HepG2 (cell line): ENCODE measurements around the gene KCNMB4. TPM values are rescaled to one million over a fixed set of nuclear protein-coding genes. Genes with fewer than 3 reads are reported as not detected.
A peak's percentile ranks its signal among the peaks of the same experiment; 100 is the strongest.

Experiments
- ATAC-seq: fragments of 200-7000 bp; cut with Tn5 transposase; 3 replicates; pipeline ENCODE4 v1.9.1; 2020; ENCODE audit warnings: mild to moderate bottlenecking, moderate library complexity
- BruUV-seq: library from RNA; stranded (reverse); fragments of 400-500 nt; replicated peaks from 2 replicates; lab custom pipeline; 2021; lab: Mats Ljungman, UMichigan
- CTCF ChIA-PET: fragments of 300-600 bp; formaldehyde crosslinking; extraction: SDS; loops from one replicate; lab custom pipeline; 2021; ENCODE audit warnings: low total read pairs, inconsistent platforms, low intra/inter-chr PET ratio; lab: Yijun Ruan, JAX
- POLR2A ChIA-PET: fragments of 350-600 bp; sonication (Branson Sonifier 250); formaldehyde crosslinking; loops from one replicate; lab custom pipeline; 2020; ENCODE audit warnings: antibody characterized with exemption, inconsistent platforms; lab: Yijun Ruan, JAX
- DNase-seq: peaks from one replicate; pipeline ENCODE4 v3.0.0-alpha.2; 2015; ENCODE audit warnings: low spot score
- FAIRE-seq: peaks from 3 replicates; lab custom pipeline; 2011; peaks lifted over from hg19 to GRCh38; lab: Jason Lieb, UNC
- H2AFZ ChIP-seq: one replicate; pipeline ENCODE4 v1.6.1; 2011; ENCODE audit warnings: low read length, inconsistent platforms
- H3K27ac ChIP-seq: fragments of 300-600 bp; 3 replicates; pipeline ENCODE4 v1.8.0; 2011; ENCODE audit warnings: mixed run types, mild to moderate bottlenecking, mixed read lengths, low read length, inconsistent platforms; ENCODE audit not compliant: insufficient read depth; ENCODE audit errors: extremely low read length
- H3K27me3 ChIP-seq, 2 experiments: fragments of 200-600 bp in 1 of 2; 2 replicates in 1 of 2; 3 replicates in 1 of 2; pipeline versions ENCODE4 v1.6.0 to v1.8.0; 2011; ENCODE audit warnings: low read length in 2 of 2, mild to moderate bottlenecking in 2 of 2, moderate library complexity in 2 of 2, inconsistent platforms in 1 of 2; ENCODE audit not compliant: insufficient read depth in 2 of 2, control insufficient read depth in 1 of 2
- H3K36me3 ChIP-seq, 2 experiments: fragments of 200-600 bp in 1 of 2; replicated peaks in 1 of 2; 2 replicates in 1 of 2; 3 replicates in 1 of 2; pipeline versions ENCODE4 v1.5.1 to v1.8.0; 2011; ENCODE audit warnings: low read length in 2 of 2, inconsistent platforms in 1 of 2; ENCODE audit not compliant: insufficient read depth in 2 of 2, control insufficient read depth in 1 of 2
- H3K4me1 ChIP-seq: 2 replicates; pipeline ENCODE4 v1.5.1; 2012; ENCODE audit warnings: low read length, inconsistent platforms; ENCODE audit not compliant: insufficient read depth
- H3K4me2 ChIP-seq: 2 replicates; pipeline ENCODE4 v1.6.0; 2011; ENCODE audit warnings: low read depth, low read length, inconsistent platforms
- H3K4me3 ChIP-seq, 3 experiments: fragments of 200-600 bp in 1 of 3; sonication (generic), shearing (Covaris generic) in 1 of 3; replicated peaks in 1 of 3; 2 replicates each; pipeline ENCODE4 v1.5.1; 2011 to 2016; ENCODE audit warnings: low read length in 3 of 3, inconsistent platforms in 2 of 3, low read depth in 2 of 3, mild to moderate bottlenecking in 2 of 3, control low read depth in 1 of 3, mixed read lengths in 1 of 3; ENCODE audit not compliant: insufficient read depth in 1 of 3
- H3K79me2 ChIP-seq: one replicate; pipeline ENCODE4 v1.6.1; 2011; ENCODE audit warnings: low read length, inconsistent platforms; ENCODE audit not compliant: insufficient read depth
- H3K9ac ChIP-seq: 2 replicates; pipeline ENCODE4 v1.6.0; 2011; ENCODE audit warnings: mild to moderate bottlenecking, low read depth, low read length, inconsistent platforms; ENCODE audit not compliant: insufficient read depth
- H3K9me3 ChIP-seq: 2 replicates; pipeline ENCODE4 v1.5.1; 2012; ENCODE audit warnings: mild to moderate bottlenecking, low read length
- H4K20me1 ChIP-seq: 2 replicates; pipeline ENCODE4 v1.6.0; 2011; ENCODE audit warnings: inconsistent platforms, mild to moderate bottlenecking, low read length, moderate library complexity; ENCODE audit not compliant: insufficient read depth
- AKNA ChIP-seq: sonication (generic); formaldehyde crosslinking; IDR thresholded peaks from 2 replicates; pipeline ENCODE4 v1.4.0; 2020; ENCODE audit warnings: missing genetic modification reagents, borderline replicate concordance
- HNF4A ChIP-seq: sonication (generic); formaldehyde crosslinking; IDR thresholded peaks from 2 replicates; pipeline ENCODE4 v1.4.0; 2020; ENCODE audit warnings: missing genetic modification reagents
- KLF11 ChIP-seq: IDR thresholded peaks from 2 replicates; pipeline ENCODE4 v1.6.1; 2016; ENCODE audit warnings: missing compliant biosample characterization
- MATR3 ChIP-seq: sonication (generic); formaldehyde crosslinking; IDR thresholded peaks from 2 replicates; pipeline ENCODE4 v1.4.0; 2020; ENCODE audit warnings: missing genetic modification reagents
- MYPOP ChIP-seq: sonication (generic); formaldehyde crosslinking; IDR thresholded peaks from 2 replicates; pipeline ENCODE4 v1.8.1; 2023; ENCODE audit warnings: mild to moderate bottlenecking, moderate library complexity, missing genetic modification reagents
- REL ChIP-seq: sonication (generic); formaldehyde crosslinking; conservative IDR thresholded peaks from 2 replicates; pipeline ENCODE4 v1.8.0; 2022; ENCODE audit warnings: mild to moderate bottlenecking, missing genetic modification reagents, moderate library complexity
- TMF1 ChIP-seq: sonication (generic); formaldehyde crosslinking; IDR thresholded peaks from 2 replicates; pipeline ENCODE4 v1.8.1; 2022; ENCODE audit warnings: low read depth, missing genetic modification reagents
- U2AF1 ChIP-seq: fragments of 200-400 bp; formaldehyde crosslinking; optimal IDR thresholded peaks from 2 replicates; pipeline ENCODE3; 2017; ENCODE audit warnings: mild to moderate bottlenecking, low read depth, low read length
- ZFP90 ChIP-seq: sonication (generic); formaldehyde crosslinking; IDR thresholded peaks from 2 replicates; pipeline ENCODE4 v1.8.0; 2022; ENCODE audit warnings: missing genetic modification reagents, mild to moderate bottlenecking, inconsistent platforms, borderline replicate concordance
- ZGPAT ChIP-seq: IDR thresholded peaks from 2 replicates; pipeline ENCODE4 v1.6.1; 2016; ENCODE audit warnings: mild to moderate bottlenecking
- ZNF326 ChIP-seq: sonication (generic); formaldehyde crosslinking; IDR thresholded peaks from 2 replicates; pipeline ENCODE4 v1.4.0; 2020; ENCODE audit warnings: missing genetic modification reagents, borderline replicate concordance
- ZNF563 ChIP-seq: sonication (generic); formaldehyde crosslinking; IDR thresholded peaks from 2 replicates; pipeline ENCODE4 v1.8.0; 2022; ENCODE audit warnings: mild to moderate bottlenecking, moderate library complexity, missing genetic modification reagents
- ZSCAN30 ChIP-seq: sonication (generic); formaldehyde crosslinking; IDR thresholded peaks from 2 replicates; pipeline ENCODE4 v1.5.0; 2020; ENCODE audit warnings: mild to moderate bottlenecking, missing genetic modification reagents
- WGBS: methylation state at CpG from one replicate; pipeline ENCODE4 v1.1.6; 2017; ENCODE audit warnings: low lambda C conversion rate; 5-methylcytosine and 5-hydroxymethylcytosine counted together
- in situ Hi-C: cut with HindIII; loops from 2 replicates; pipeline ENCODE4 v1.10.0; 2017; ENCODE audit warnings: low pct_unique_long_range_greater_than_20kb; ENCODE audit not compliant: extremely low pct_ligation_motif_present
- intact Hi-C: fragments of 100-400 bp; cut with micrococcal nuclease; formaldehyde crosslinking; loops from one replicate; pipeline ENCODE4 v1.10.0; 2022; ENCODE audit not compliant: unreplicated experiment
- polyA plus RNA-seq, 8 experiments: library from polyadenylated mRNA; depleted of rRNA in 3 of 8; stranded (reverse) in 7 of 8; unstranded in 1 of 8; fragments of >200 nt; fragmentation: Illumina TruSeq in 4 of 8; extraction: Trizol in 4 of 8; gene quantifications; 2 replicates each; pipeline versions ENCODE4 v1.2.1 to v1.2.3, GENCODE V29; 2011 to 2016; ENCODE audit warnings: low read depth in 4 of 8, missing spikeins in 1 of 8, mixed read lengths in 1 of 8; ENCODE audit not compliant: insufficient read depth in 1 of 8
- total RNA-seq, 5 experiments: library from RNA; depleted of rRNA; stranded (reverse); fragments of >200 nt; fragmentation: Illumina TruSeq; extraction: Trizol; gene quantifications; 2 replicates each; pipeline ENCODE4 v1.2.3, GENCODE V29; 2016; ENCODE audit warnings: low read depth in 1 of 5

KCNMB4 gene
- total and polyA plus RNA-seq, 2 of the 13 experiments (the other 11 are each of a cell fraction or from before 2014, with no cell fraction given), result 0.67 to 0.84 TPM

GRCh38 chr12:70365648-70366518 is at the start of gene KCNMB4 (continued):
- TF ChIP-seq ZSCAN30 (CRISPR knock-in tag) (no peak), ZNF563 (CRISPR knock-in tag) (peak; percentile 60; the same call in 1 of the 2 replicates), TMF1 (CRISPR knock-in tag) (no peak; the same call in 1 of the 2 replicates)

GRCh38 chr12:70317781-70318180 is 48.3 kb upstream of the KCNMB4 start:
- H2AFZ ChIP-seq, result no peak overlapping the region
- DNase-seq (no peak), ATAC-seq (no peak), FAIRE-seq (no peak)
- no peaks in the 10 kb centered on the region for H3K27me3 ChIP-seq
- H3K4me1 ChIP-seq, result no peaks in the 10 kb centered on the region
- H3K4me3 ChIP-seq, result no peak overlapping the region
- peaks cover 0 to 23% of the 10 kb centered on the region in 2 experiments; a peak in 2 of 5 replicates for H3K36me3 ChIP-seq
- no peaks in the 10 kb centered on the region for H3K9me3 ChIP-seq
- intact Hi-C loops, result no loop called here
- POLR2A ChIA-PET, result no interaction called here
- no TSS peak for BruUV-seq
- H3K27ac ChIP-seq, result no peak overlapping the region
- in situ Hi-C loops, result no loop called here
- no peak overlapping the region for H3K9ac ChIP-seq
- no peak for TF ChIP-seq MYPOP
- no peak for TF ChIP-seq ZFP90
- no peak for TF ChIP-seq HNF4A (CRISPR knock-in tag)
- TF ChIP-seq ZGPAT (CRISPR knock-in tag), result no peak
- no peak for TF ChIP-seq ZNF326
- no peak for TF ChIP-seq KLF11 (CRISPR knock-in tag)
- no peak for TF ChIP-seq U2AF1
- no peak for TF ChIP-seq REL
- no peak for TF ChIP-seq MATR3 (CRISPR knock-in tag)
- TF ChIP-seq AKNA, result no peak
- H3K79me2 ChIP-seq, result peaks cover 6% of the 10 kb centered on the region
- WGBS, result 90% methylated on average over 3 of the region's 3 CpGs
- CTCF ChIA-PET, result no interaction called here
- peaks cover 4% of the 10 kb centered on the region; the same call in 1 of the 2 replicates for H4K20me1 ChIP-seq
- H3K4me2 ChIP-seq, result no peak overlapping the region
